Fibroblast of skin of left quadriceps (primary cell): Measurements from ENCODE around the gene KIF13A.
"Not testable (repeated sequence)": the region's sequence is repeated elsewhere in the genome, so short reads cannot be mapped to it uniquely, and the experiment has no call there.

Source experiments
- DNase-seq, 2 experiments: peaks; one replicate each; pipeline ENCODE4 v3.0.0-alpha.2; 2013; ENCODE audit warnings: low read depth in 2 of 2

KIF13A gene

GRCh38 chr6:17900011-17900410 is 87.4 kb downstream of the KIF13A start:
- no peak for DNase-seq

- DNase-seq: no peak
These were observed 87.9 kb downstream of the KIF13A start for GRCh38 chr6:17899491-17899890.

GRCh38 chr6:17897681-17898080 is 89.8 kb downstream of the KIF13A start:
- DNase-seq: no peak

GRCh38 chr6:17894905-17895304 is 92.5 kb downstream of the KIF13A start:
- DNase-seq: no peak

GRCh38 chr6:17894191-17894590 is 93.2 kb downstream of the KIF13A start:
- no peak for DNase-seq

GRCh38 chr6:17892097-17892686 is 95.2 kb downstream of the KIF13A start:
- no peak for DNase-seq

- DNase-seq: no peak
These were observed 97.1 kb downstream of the KIF13A start for GRCh38 chr6:17890309-17890708.

GRCh38 chr6:17889777-17890176 is 97.7 kb downstream of the KIF13A start:
- DNase-seq: not testable (repeated sequence)

- DNase-seq: no peak
These were observed 100.5 kb downstream of the KIF13A start for GRCh38 chr6:17886891-17887290.

GRCh38 chr6:17885889-17886576 is 101.4 kb downstream of the KIF13A start:
- DNase-seq: no peak

GRCh38 chr6:17884498-17885478 is 102.6 kb downstream of the KIF13A start:
- DNase-seq: no peak

- no peak for DNase-seq
These were observed 103.6 kb downstream of the KIF13A start for GRCh38 chr6:17883665-17884497.

GRCh38 chr6:17881085-17881858 is 106.2 kb downstream of the KIF13A start:
- peak; percentile 86 to 87 for DNase-seq

- no peak for DNase-seq
These were observed 108.3 kb downstream of the KIF13A start for GRCh38 chr6:17879184-17879583.

GRCh38 chr6:17878734-17879133 is 108.7 kb downstream of the KIF13A start:
- no peak for DNase-seq

- DNase-seq: no peak
These were observed 109.5 kb downstream of the KIF13A start for GRCh38 chr6:17877895-17878440.

- peak; percentile 78 to 81 for DNase-seq
These were observed 110.1 kb downstream of the KIF13A start for GRCh38 chr6:17877196-17877894.

- DNase-seq: no peak
These were observed 112.7 kb downstream of the KIF13A start for GRCh38 chr6:17874753-17875152.

- DNase-seq: no peak
These were observed 114.5 kb downstream of the KIF13A start for GRCh38 chr6:17872908-17873307.

- DNase-seq: no peak
These were observed 115.6 kb downstream of the KIF13A start for GRCh38 chr6:17871836-17872235.
